Ovary (tissue), 9 donors: ENCODE results near the gene SLC22A14. TPM values are rescaled to one million over a fixed set of nuclear protein-coding genes. Genes with fewer than 3 reads are reported as not detected.
"Not testable (repeated sequence)": the region's sequence is repeated elsewhere in the genome, so short reads cannot be mapped to it uniquely, and the experiment has no call there.

Experiments used
- DNase-seq, 5 donors: peaks; one replicate each; pipeline ENCODE4 v3.0.0-alpha.2; 2019 to 2020
- H3K27ac ChIP-seq, 2 donors: fragments of 200-600 bp; one replicate each; pipeline versions ENCODE4 v1.5.1 to v1.8.0; 2019 to 2022
- H3K27me3 ChIP-seq: fragments of 200-600 bp; one replicate; pipeline ENCODE4 v1.8.0; 2022
- H3K36me3 ChIP-seq: fragments of 200-600 bp; sonication (generic); one replicate; pipeline ENCODE4 v1.5.1; 2019
- H3K4me1 ChIP-seq: one replicate; pipeline ENCODE4 v1.8.1; 2013; ENCODE audit warnings: mild to moderate bottlenecking, moderate library complexity; ENCODE audit not compliant: insufficient read depth
- H3K4me3 ChIP-seq: fragments of 200-600 bp; sonication (generic); one replicate; pipeline ENCODE4 v1.5.1; 2017
- H3K9me3 ChIP-seq, 2 donors: fragments of 200-600 bp in 1 of 2; sonication (generic) in 1 of 2; one replicate each; pipeline versions ENCODE4 v1.5.1 to v1.8.1; 2013 to 2019; ENCODE audit warnings: mild to moderate bottlenecking in 1 of 2, moderate library complexity in 1 of 2
- CTCF ChIP-seq, 3 donors: fragments of 450-650 bp in 2 of 3; fragments of 200-600 bp in 1 of 3; IDR thresholded peaks; one replicate each; pipeline versions ENCODE4 v1.5.1 to v1.8.0; 2016 to 2022; ENCODE audit warnings: antibody characterized with exemption in 3 of 3, mild to moderate bottlenecking in 1 of 3
- EP300 ChIP-seq: sonication (generic); formaldehyde crosslinking; IDR thresholded peaks from one replicate; pipeline ENCODE4 v1.6.1; 2017; ENCODE audit warnings: antibody characterized with exemption
- POLR2A ChIP-seq: fragments of 450-650 bp; IDR thresholded peaks from one replicate; pipeline ENCODE4 v1.6.1; 2017; ENCODE audit warnings: antibody characterized with exemption, mild to moderate bottlenecking, moderate library complexity
- WGBS, 3 donors: extraction: QIAGEN DNeasy Blood & Tissue Kit in 1 of 3; methylation state at CpG; one replicate each; pipeline versions ENCODE4 v1.1.5 to v1.1.7; 2013 to 2017; 5-methylcytosine and 5-hydroxymethylcytosine counted together
- intact Hi-C, 4 donors: fragments of 100-400 bp; cut with DNase I; formaldehyde crosslinking; loops; one replicate each; pipeline versions ENCODE4 v1.11.0 to v1.15.1; 2022 to 2023
- polyA plus RNA-seq, 2 donors: library from polyadenylated mRNA; stranded (reverse); fragments of 200-250 nt in 1 of 2; fragments of 350-450 nt in 1 of 2; fragmentation: Illumina TruSeq in 1 of 2; extraction: RNeasy Lipid Tissue Mini Kit (QIAGEN cat#74804) in 1 of 2; gene quantifications; one replicate each; pipeline ENCODE4 v1.2.3, GENCODE V29; 2013 to 2014
- total RNA-seq, 7 donors: library from RNA; depleted of rRNA in 2 of 7; stranded (reverse); fragments of >200 nt in 2 of 7; fragmentation: NEBNext Ultra II Directional in 3 of 7; extraction: Animal tissue kit (Norgen Biotek cat#: 25700) in 3 of 7; gene quantifications; one replicate each; pipeline versions ENCODE4 v1.1.0 to v1.2.4, GENCODE V29; 2016 to 2023
- donor health status: DM: no; HTN: no; CAD: no; lungs with moderate emphysema.
- donor health status: DM: no; HTN: no; CAD: no.
- donor health status: Bipolar disorder and iron deficiency.
- donor health status: DM: yes; HTN: yes; CAD: no.
- donor health status: DM: no; HTN: no; CAD: no.
- donor health status: DM: yes; HTN: yes; CAD: no.

Gene SLC22A14
- total and polyA plus RNA-seq, 9 donors, result 0.12 to 0.55 TPM; not detected in 7

GRCh38 chr3:38316356-38317191 is 34.5 kb downstream of the SLC22A14 start:
- no peaks in the 10 kb centered on the region for H3K36me3 ChIP-seq
- DNase-seq, result no peak
- H3K4me1 ChIP-seq, result no peaks in the 10 kb centered on the region
- intact Hi-C loops, result no loop called here
- H3K4me3 ChIP-seq, result no peak overlapping the region
- TF ChIP-seq CTCF (IDR thresholded peaks at IDR 0.05) (no peak), EP300 (no peak), POLR2A (no peak)
- H3K27me3 ChIP-seq, result no peaks in the 10 kb centered on the region
- WGBS, 3 donors, result 64 to 77% (median 65%) methylated on average over 21 to 22 of the region's 22 CpGs
- no peaks in the 10 kb centered on the region for H3K9me3 ChIP-seq
- H3K27ac ChIP-seq, result no peak overlapping the region

GRCh38 chr3:38317192-38317759 is 35.2 kb downstream of the SLC22A14 start:
- Histone ChIP-seq H3K4me1 (no peaks in the 10 kb centered on the region), H3K27ac (no peak overlapping the region), H3K36me3 (no peaks in the 10 kb centered on the region), H3K9me3 (no peaks in the 10 kb centered on the region), H3K4me3 (no peak overlapping the region), H3K27me3 (no peaks in the 10 kb centered on the region)
- no peak for TF ChIP-seq POLR2A
- no peak for TF ChIP-seq CTCF (IDR thresholded peaks at IDR 0.05)
- no peak for TF ChIP-seq EP300
- intact Hi-C loops, result no loop called here
- DNase-seq, result no peak
- 76 to 82% (median 79%) methylated on average over 7 of the region's 7 CpGs for WGBS, 3 donors

GRCh38 chr3:38318766-38319671 is 36.9 kb downstream of the SLC22A14 start:
- no peaks in the 10 kb centered on the region for H3K36me3 ChIP-seq
- intact Hi-C loops, result no loop called here
- WGBS, 3 donors, result 81 to 93% (median 85%) methylated on average over 8 of the region's 8 CpGs
- no peaks in the 10 kb centered on the region for H3K27me3 ChIP-seq
- TF ChIP-seq CTCF (IDR thresholded peaks at IDR 0.05) (no peak), POLR2A (no peak), EP300 (no peak)
- H3K27ac ChIP-seq, result no peak overlapping the region
- no peak overlapping the region for H3K4me3 ChIP-seq
- no peak for DNase-seq
- H3K9me3 ChIP-seq, result no peaks in the 10 kb centered on the region
- no peaks in the 10 kb centered on the region for H3K4me1 ChIP-seq

GRCh38 chr3:38320638-38321037 is 38.5 kb downstream of the SLC22A14 start:
- H3K4me3 ChIP-seq, H3K4me1 ChIP-seq, intact Hi-C loops, H3K36me3 ChIP-seq, H3K27me3 ChIP-seq, DNase-seq, H3K9me3 ChIP-seq, H3K27ac ChIP-seq: not testable (repeated sequence)
- 88 to 95% (median 92%) methylated on average over 4 of the region's 4 CpGs for WGBS, 3 donors
